GM12891 (cell line): Measurements from ENCODE around the gene NCKAP5.

Experiments used
- PAX5 ChIP-seq: IDR thresholded peaks from 2 replicates; pipeline ENCODE4 v1.6.1; 2011; ENCODE audit warnings: low read length, moderate library complexity, mild to moderate bottlenecking; ENCODE audit not compliant: insufficient read depth, severe bottlenecking
- POLR2A ChIP-seq: IDR thresholded peaks from 2 replicates; pipeline ENCODE4 v1.6.1; 2011; ENCODE audit warnings: low read depth, low read length, control low read depth
- POLR2AphosphoS5 ChIP-seq: IDR thresholded peaks from 2 replicates; pipeline ENCODE4 v1.6.1; 2011; ENCODE audit warnings: low read depth, low read length, control low read depth
- POU2F2 ChIP-seq: IDR thresholded peaks from 2 replicates; pipeline ENCODE4 v1.6.1; 2011; ENCODE audit warnings: low read depth, mild to moderate bottlenecking, control low read depth, low read length, moderate library complexity
- SPI1 ChIP-seq: IDR thresholded peaks from 2 replicates; pipeline ENCODE4 v1.6.1; 2011; ENCODE audit warnings: low read depth, low read length, control low read depth
- TAF1 ChIP-seq: IDR thresholded peaks from 2 replicates; pipeline ENCODE4 v1.6.1; 2011; ENCODE audit warnings: low read depth, low read length, control low read depth

GRCh38 chr2:132845339-132845738, 722.9 kb downstream of the NCKAP5 start:
- TF ChIP-seq POLR2AphosphoS5 (no peak), POLR2A (no peak), SPI1 (no peak), PAX5 (no peak), TAF1 (no peak), POU2F2 (no peak)
